K562 (cell line): ENCODE data around the gene ZBTB8A. TPM values are rescaled to one million over a fixed set of nuclear protein-coding genes. Genes with fewer than 3 reads are reported as not detected.

Source experiments
- CHD2 ChIP-seq: IDR thresholded peaks from 2 replicates; pipeline ENCODE4 v1.6.1; 2011; ENCODE audit warnings: low read depth, low read length
- HDAC8 ChIP-seq: fragments of 450-650 bp; IDR thresholded peaks from 2 replicates; pipeline ENCODE4 v1.6.1; 2016; ENCODE audit warnings: mild to moderate bottlenecking, missing genetic modification characterization, moderate library complexity, missing compliant biosample characterization
- JUND ChIP-seq, 2 experiments: IDR thresholded peaks; 2 replicates in 1 of 2; 3 replicates in 1 of 2; pipeline ENCODE4 v1.6.1; 2011; ENCODE audit warnings: borderline replicate concordance in 2 of 2, low read depth in 2 of 2, low read length in 2 of 2, improper control_type of control experiment in 1 of 2, missing biosample characterization in 1 of 2, missing genetic modification characterization in 1 of 2, missing genetic modification reagents in 1 of 2
- NR0B1 ChIP-seq: fragments of 450-650 bp; IDR thresholded peaks from one replicate; pipeline ENCODE4 v1.6.1; 2018; ENCODE audit warnings: mild to moderate bottlenecking, moderate library complexity; ENCODE audit not compliant: partially characterized antibody
- PPARD ChIP-seq: fragments of 250-450 bp; sonication (Bioruptor Pico); IDR thresholded peaks from 2 replicates; pipeline ENCODE4 v1.8.0; 2022; ENCODE audit warnings: inconsistent platforms, mild to moderate bottlenecking, moderate library complexity
- RBBP5 ChIP-seq: fragments of 200-600 bp; sonication (generic); IDR thresholded peaks from 2 replicates; pipeline ENCODE4 v1.6.1; 2012; ENCODE audit warnings: borderline replicate concordance, mild to moderate bottlenecking, low read length, control low read depth, inconsistent platforms; ENCODE audit not compliant: insufficient read depth, poor library complexity, severe bottlenecking
- RBM17 ChIP-seq: fragments of 200-400 bp; formaldehyde crosslinking; IDR thresholded peaks from 2 replicates; pipeline ENCODE4 v1.6.1; 2017; ENCODE audit warnings: low read depth, mild to moderate bottlenecking, low read length, borderline replicate concordance
- RCOR1 ChIP-seq, 2 experiments: IDR thresholded peaks; 2 replicates each; pipeline ENCODE4 v1.6.1; 2012; ENCODE audit warnings: low read depth in 2 of 2, low read length in 2 of 2, borderline replicate concordance in 1 of 2, improper control_type of control experiment in 1 of 2
- SOX6 ChIP-seq: fragments of 450-650 bp; IDR thresholded peaks from 2 replicates; pipeline ENCODE4 v1.6.1; 2014; ENCODE audit warnings: mild to moderate bottlenecking
- TARDBP ChIP-seq: fragments of 450-650 bp; IDR thresholded peaks from 2 replicates; pipeline ENCODE4 v1.6.1; 2016
- TCF15 ChIP-seq: fragments of 250-450 bp; sonication (Bioruptor Pico); IDR thresholded peaks from 2 replicates; pipeline ENCODE4 v1.8.0; 2022; ENCODE audit warnings: moderate library complexity, mild to moderate bottlenecking, inconsistent platforms
- ZNF263 ChIP-seq: sonication (generic); formaldehyde crosslinking; IDR thresholded peaks from 2 replicates; pipeline ENCODE4 v1.8.0; 2022; ENCODE audit warnings: mild to moderate bottlenecking, missing genetic modification reagents, borderline replicate concordance
- ZNF280A ChIP-seq: fragments of 450-650 bp; IDR thresholded peaks from 2 replicates; pipeline ENCODE4 v1.6.1; 2018; ENCODE audit warnings: mild to moderate bottlenecking, low read depth; ENCODE audit not compliant: partially characterized antibody
- ZNF644 ChIP-seq: fragments of 200-800 bp; sonication (Bioruptor generic); IDR thresholded peaks from 2 replicates; pipeline ENCODE4 v1.6.1; 2016; ENCODE audit warnings: low read depth, missing genetic modification characterization, missing compliant biosample characterization
- ZNF77 ChIP-seq: fragments of 250-450 bp; sonication (Bioruptor Pico); IDR thresholded peaks from 2 replicates; pipeline ENCODE4 v1.5.0; 2020
- polyA plus RNA-seq, 8 experiments: library from polyadenylated mRNA; depleted of rRNA in 4 of 8; stranded (reverse) in 5 of 8; unstranded in 3 of 8; fragments of >200 nt; fragmentation: Nextera tagmentation in 2 of 8; fragmentation: Illumina TruSeq in 1 of 8; extraction: Ambion mirVana in 2 of 8; extraction: Trizol in 1 of 8; gene quantifications; 2 replicates each; pipeline versions ENCODE4 v1.2.1 to v1.2.3, GENCODE V29; 2011 to 2014; ENCODE audit warnings: inconsistent platforms in 1 of 8, missing spikeins in 1 of 8
- total RNA-seq, 7 experiments: library from RNA; depleted of rRNA in 6 of 7; stranded (reverse); fragments of >200 nt in 6 of 7; fragmentation: Illumina TruSeq in 2 of 7; extraction: Trizol in 2 of 7; gene quantifications; 2 replicates each; pipeline versions ENCODE4 v1.2.1 to v1.2.3, GENCODE V29; 2011 to 2021; ENCODE audit warnings: low replicate concordance in 1 of 7
- TF ChIP-seq, protein P1 (sequence below): fragments of 250-450 bp; sonication (Bioruptor Pico); IDR thresholded peaks from 2 replicates; pipeline ENCODE4 v1.8.0; 2021; ENCODE audit warnings: moderate library complexity, mild to moderate bottlenecking, inconsistent platforms
- TF ChIP-seq, protein P2 (sequence below): sonication (generic); formaldehyde crosslinking; IDR thresholded peaks from 2 replicates; pipeline ENCODE4 v1.8.0; 2023; ENCODE audit warnings: missing genetic modification reagents, mild to moderate bottlenecking, borderline replicate concordance

The ZBTB8A gene
- total and polyA plus RNA-seq, 9 of the 15 experiments (the other 6 are each of a cell fraction or from before 2014, with no cell fraction given) = 0.01 to 0.64 (median 0.09) TPM

DNA sequence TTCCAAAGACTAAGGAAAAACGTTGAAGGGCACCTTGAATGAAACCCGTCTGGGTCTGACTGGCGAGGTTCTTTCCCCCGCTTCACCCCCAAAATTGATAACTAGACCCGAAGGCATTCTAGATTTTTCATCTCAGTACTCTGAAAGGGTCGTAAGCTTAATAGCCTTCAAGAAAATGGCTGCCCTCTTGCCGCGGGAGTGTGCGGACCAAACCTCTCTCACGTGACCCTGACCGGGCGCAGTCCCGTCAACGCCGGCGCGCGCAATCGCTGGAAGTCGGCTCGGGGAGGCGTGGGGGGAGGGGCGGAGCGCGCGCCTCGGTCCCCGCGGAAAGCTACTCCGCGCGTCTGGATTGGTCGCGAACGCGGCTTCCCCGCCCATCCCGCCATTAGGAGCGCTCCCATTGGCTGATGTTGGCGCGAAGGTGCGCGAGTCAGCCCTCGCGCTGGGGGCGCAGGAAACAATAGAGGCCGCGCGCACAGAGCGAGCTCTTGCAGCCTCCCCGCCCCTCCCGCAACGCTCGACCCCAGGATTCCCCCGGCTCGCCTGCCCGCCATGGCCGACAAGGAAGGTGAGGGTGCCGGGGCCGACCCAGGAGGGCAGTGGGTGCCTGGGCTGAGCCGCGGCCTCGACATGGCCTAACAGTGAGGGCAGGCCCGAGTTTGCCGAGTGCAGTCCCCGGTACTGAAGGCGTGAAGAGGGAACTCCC is 111.7 kb downstream of the ZBTB8A start, which contains the start of gene RBBP4 (continued):
- peak; percentile 99 for TF ChIP-seq HDAC8
- no peak for TF ChIP-seq ZNF280A
- TF ChIP-seq RBBP5 = peak; percentile 90
- TF ChIP-seq TARDBP = peak; percentile 59
- peak; percentile 81 for TF ChIP-seq SOX6
- peak; percentile 56; the same call in 1 of the 2 replicates for TF ChIP-seq JUND (IDR thresholded peaks at IDR 0.05; ENCODE audit: borderline replicate concordance, low read depth, low read length)
- no peak; the same call in 1 of the 3 replicates for TF ChIP-seq JUND (tag; IDR thresholded peaks at IDR 0.05; ENCODE audit: borderline replicate concordance, low read depth, low read length)
- TF ChIP-seq NR0B1 = no peak
- peak; percentile 98 for TF ChIP-seq TCF15 (CRISPR knock-in tag)
- TF ChIP-seq CHD2 = peak; percentile 95
- no peak for TF ChIP-seq RCOR1 (IDR thresholded peaks at IDR 0.05; ENCODE audit: borderline replicate concordance in 1 of 2, low read depth in 2 of 2, low read length in 2 of 2)
- TF ChIP-seq ZNF77 (CRISPR knock-in tag) = no peak
- TF ChIP-seq RBM17 = no peak
- peak; percentile 66; the same call in 1 of the 2 replicates for TF ChIP-seq ZNF263 (CRISPR knock-in tag)
- TF ChIP-seq PPARD = 0 out of 2 replicates have a peak, but pooled peaks have one; percentile 67
- TF ChIP-seq, protein P1, sequence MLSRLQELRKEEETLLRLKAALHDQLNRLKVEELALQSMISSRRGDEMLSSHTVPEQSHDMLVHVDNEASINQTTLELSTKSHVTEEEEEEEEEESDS = peak; percentile 59; the same call in 1 of the 2 replicates
- TF ChIP-seq, protein P2, sequence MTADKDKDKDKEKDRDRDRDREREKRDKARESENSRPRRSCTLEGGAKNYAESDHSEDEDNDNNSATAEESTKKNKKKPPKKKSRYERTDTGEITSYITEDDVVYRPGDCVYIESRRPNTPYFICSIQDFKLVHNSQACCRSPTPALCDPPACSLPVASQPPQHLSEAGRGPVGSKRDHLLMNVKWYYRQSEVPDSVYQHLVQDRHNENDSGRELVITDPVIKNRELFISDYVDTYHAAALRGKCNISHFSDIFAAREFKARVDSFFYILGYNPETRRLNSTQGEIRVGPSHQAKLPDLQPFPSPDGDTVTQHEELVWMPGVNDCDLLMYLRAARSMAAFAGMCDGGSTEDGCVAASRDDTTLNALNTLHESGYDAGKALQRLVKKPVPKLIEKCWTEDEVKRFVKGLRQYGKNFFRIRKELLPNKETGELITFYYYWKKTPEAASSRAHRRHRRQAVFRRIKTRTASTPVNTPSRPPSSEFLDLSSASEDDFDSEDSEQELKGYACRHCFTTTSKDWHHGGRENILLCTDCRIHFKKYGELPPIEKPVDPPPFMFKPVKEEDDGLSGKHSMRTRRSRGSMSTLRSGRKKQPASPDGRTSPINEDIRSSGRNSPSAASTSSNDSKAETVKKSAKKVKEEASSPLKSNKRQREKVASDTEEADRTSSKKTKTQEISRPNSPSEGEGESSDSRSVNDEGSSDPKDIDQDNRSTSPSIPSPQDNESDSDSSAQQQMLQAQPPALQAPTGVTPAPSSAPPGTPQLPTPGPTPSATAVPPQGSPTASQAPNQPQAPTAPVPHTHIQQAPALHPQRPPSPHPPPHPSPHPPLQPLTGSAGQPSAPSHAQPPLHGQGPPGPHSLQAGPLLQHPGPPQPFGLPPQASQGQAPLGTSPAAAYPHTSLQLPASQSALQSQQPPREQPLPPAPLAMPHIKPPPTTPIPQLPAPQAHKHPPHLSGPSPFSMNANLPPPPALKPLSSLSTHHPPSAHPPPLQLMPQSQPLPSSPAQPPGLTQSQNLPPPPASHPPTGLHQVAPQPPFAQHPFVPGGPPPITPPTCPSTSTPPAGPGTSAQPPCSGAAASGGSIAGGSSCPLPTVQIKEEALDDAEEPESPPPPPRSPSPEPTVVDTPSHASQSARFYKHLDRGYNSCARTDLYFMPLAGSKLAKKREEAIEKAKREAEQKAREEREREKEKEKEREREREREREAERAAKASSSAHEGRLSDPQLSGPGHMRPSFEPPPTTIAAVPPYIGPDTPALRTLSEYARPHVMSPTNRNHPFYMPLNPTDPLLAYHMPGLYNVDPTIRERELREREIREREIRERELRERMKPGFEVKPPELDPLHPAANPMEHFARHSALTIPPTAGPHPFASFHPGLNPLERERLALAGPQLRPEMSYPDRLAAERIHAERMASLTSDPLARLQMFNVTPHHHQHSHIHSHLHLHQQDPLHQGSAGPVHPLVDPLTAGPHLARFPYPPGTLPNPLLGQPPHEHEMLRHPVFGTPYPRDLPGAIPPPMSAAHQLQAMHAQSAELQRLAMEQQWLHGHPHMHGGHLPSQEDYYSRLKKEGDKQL (CRISPR knock-in tag) = peak; percentile 28; the same call in 1 of the 2 replicates
- TF ChIP-seq ZNF644 (tag) = peak; percentile 99
